IgD-negative memory B cell (primary cell): ENCODE measurements around the gene TMED1. TPM values are rescaled to one million over a fixed set of nuclear protein-coding genes. Genes with fewer than 3 reads are reported as not detected.
A peak's percentile ranks its signal among the peaks of the same experiment; 100 is the strongest.

Experiments
- H3K27ac Mint-ChIP-seq, 3 donors: one replicate each; pipeline ENCODE4 v1.8.0; 2020 to 2022; ENCODE audit warnings: mild to moderate bottlenecking in 3 of 3, mixed read lengths in 3 of 3, moderate library complexity in 1 of 3
- H3K27me3 Mint-ChIP-seq: one replicate; pipeline ENCODE4 v1.8.0; 2021; ENCODE audit warnings: mixed read lengths
- H3K36me3 Mint-ChIP-seq: one replicate; pipeline ENCODE4 v1.8.0; 2020; ENCODE audit warnings: mild to moderate bottlenecking, mixed read lengths
- H3K4me1 Mint-ChIP-seq, 3 donors: one replicate each; pipeline ENCODE4 v1.8.0; 2020 to 2022; ENCODE audit warnings: mixed read lengths in 3 of 3, mild to moderate bottlenecking in 1 of 3
- H3K4me3 Mint-ChIP-seq, 4 donors: one replicate each; pipeline ENCODE4 v1.8.0; 2020 to 2022; ENCODE audit warnings: mild to moderate bottlenecking in 4 of 4, mixed read lengths in 4 of 4, moderate library complexity in 3 of 4
- H3K9me3 Mint-ChIP-seq, 3 donors: one replicate each; pipeline ENCODE4 v1.8.0; 2020 to 2021; ENCODE audit warnings: mixed read lengths in 3 of 3, mild to moderate bottlenecking in 1 of 3
- polyA plus RNA-seq: library from polyadenylated mRNA; unstranded; fragments of 300-500 nt; fragmentation: Illumina TruSeq; gene quantifications from one replicate; pipeline ENCODE4 v1.2.3, GENCODE V29; 2021

Gene TMED1
- polyA plus RNA-seq, 1 donor from 2014 or later: 26.9 TPM

DNA sequence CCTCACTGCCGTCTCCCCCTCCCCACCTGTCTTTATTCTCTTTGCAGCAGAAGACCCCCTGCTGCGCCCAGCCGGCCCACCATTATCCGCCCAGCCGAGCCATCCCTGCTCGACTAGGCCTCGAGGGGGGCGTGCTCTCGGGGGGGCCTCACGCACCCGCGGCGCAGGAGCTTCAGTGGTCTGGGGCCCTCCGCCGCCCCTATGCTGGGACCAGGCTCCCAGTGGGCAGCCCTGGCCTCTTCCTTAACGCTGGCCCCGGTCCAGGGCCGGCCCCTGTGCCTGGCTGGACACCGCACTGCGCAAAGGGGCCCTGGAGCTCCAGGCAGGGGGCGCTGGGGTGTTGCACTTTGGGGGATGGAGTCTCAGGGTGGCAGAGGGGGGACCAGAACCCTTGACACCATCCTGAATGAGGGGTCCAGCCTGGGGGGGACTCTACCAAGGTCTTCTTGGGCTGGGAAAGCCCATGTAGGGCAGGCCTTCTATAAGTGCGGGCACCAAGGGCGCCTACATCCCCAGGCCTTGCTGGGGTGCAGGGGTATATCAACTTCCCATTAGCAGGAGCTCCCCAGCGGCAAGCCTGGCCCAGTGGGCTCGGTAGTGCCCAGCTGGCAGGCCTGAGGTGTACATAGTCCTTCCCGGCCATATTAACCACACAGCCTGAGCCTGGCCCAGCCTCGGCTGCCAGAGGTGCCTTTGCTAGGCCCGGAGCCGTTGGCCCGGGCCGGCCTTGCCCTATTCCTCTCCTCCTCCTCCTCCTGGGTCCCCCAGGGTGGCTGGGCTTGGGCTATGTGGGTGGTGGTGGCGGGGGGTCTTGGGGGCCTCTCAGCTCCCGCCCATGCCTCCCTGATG lies 4.9 kb downstream of the TMED1 start:
- Mint-ChIP-seq H3K36me3 (peaks cover 4% of the 10 kb centered on the region), H3K9me3 (no peaks in the 10 kb centered on the region), H3K4me1 (peaks cover 1 to 3% (median 3%) of the 10 kb centered on the region in 3 donors), H3K4me3 (no peak overlapping the region), H3K27me3 (no peaks in the 10 kb centered on the region), H3K27ac (no peak overlapping the region)

DNA sequence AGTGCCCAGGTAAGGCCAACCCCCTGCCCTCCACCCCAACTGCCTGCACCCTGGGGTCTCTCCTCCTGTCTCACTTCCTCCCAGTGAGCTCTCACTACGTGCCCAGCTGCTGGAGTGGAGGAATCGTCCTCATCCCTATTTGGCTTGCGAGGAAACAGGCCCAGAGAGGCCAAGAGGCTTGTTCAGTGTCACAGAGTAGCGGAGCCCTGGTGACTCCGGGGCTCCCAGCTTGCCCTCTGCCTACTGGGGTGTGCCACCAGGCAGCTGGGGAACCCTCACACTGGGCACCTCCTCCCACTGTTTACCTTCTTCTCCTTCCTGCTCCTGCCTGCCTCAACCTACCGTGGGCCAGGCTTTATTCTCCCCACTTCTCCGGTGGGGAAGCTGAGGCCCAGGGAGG lies 5.6 kb downstream of the TMED1 start:
- Mint-ChIP-seq H3K36me3 (peaks cover 4% of the 10 kb centered on the region), H3K27me3 (no peaks in the 10 kb centered on the region), H3K27ac (no peak overlapping the region), H3K9me3 (no peaks in the 10 kb centered on the region), H3K4me3 (peak overlapping the region in 1 of 4 donors; percentile 45), H3K4me1 (peaks cover 0 to under 1% (median under 1%) of the 10 kb centered on the region in 3 donors)

DNA sequence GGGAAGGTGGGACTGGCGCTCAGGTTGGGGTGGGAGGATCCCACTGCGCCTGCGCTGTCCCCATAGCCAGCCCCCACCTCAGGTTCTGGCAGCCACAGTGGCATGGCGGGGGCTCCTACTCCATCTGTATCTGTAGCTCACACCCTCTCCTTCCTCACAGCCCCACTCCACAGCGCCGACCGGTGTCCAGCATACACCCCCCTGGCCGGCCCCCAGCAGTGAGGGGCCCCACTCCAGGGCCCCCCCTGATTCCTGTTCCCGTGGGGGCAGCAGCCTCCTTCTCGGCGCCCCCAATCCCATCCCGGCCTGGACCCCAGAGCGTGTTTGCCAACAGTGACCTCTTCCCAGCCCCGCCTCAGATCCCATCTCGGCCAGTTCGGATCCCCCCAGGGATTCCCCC lies 6.0 kb downstream of the TMED1 start:
- Mint-ChIP-seq H3K9me3 (no peaks in the 10 kb centered on the region), H3K4me1 (no peaks in the 10 kb centered on the region), H3K27ac (no peak overlapping the region), H3K36me3 (peaks cover 5% of the 10 kb centered on the region), H3K27me3 (no peaks in the 10 kb centered on the region), H3K4me3 (peak overlapping the region in 1 of 4 donors; percentile 45)

DNA sequence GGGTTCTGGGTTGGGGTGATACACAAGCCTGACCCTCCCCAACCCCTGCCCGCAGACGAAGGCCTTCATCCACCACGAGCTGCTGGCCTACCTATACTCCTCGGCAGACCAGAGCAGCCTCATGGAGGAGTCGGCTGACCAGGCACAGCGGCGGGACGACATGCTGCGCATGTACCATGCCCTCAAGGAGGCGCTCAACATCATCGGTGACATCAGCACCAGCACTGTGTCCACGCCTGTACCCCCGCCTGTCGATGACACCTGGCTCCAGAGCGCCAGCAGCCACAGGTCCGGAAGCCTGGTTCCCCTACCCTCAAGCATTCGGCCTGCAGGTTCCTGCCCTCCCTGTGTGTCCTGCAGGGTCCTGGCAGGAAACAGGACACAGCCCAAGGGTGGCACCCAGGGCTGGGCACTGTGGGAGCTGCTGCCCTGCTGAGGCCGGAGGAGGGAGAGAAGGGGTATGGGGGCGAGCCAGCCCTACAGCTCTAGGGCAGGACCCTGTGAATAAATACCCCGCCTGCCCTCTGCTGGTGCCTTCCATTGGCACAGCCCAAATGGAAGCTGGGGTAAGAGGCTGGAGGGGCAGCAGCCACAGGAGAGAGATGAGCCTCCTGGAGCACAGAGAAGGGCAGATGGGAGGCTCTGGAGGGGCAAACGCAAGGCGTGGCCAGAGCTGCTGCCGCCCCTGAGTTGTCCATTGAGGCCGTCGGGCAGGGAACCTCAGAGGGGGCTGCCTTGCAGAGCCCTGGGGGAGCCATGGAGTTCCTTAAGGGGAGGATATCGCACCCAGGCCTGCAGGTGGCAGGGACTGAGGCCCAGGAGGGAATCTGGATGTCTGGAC lies 6.8 kb downstream of the TMED1 start:
- Mint-ChIP-seq H3K36me3 (peaks cover 5% of the 10 kb centered on the region), H3K4me3 (no peak overlapping the region), H3K9me3 (no peaks in the 10 kb centered on the region), H3K4me1 (no peaks in the 10 kb centered on the region), H3K27me3 (no peaks in the 10 kb centered on the region), H3K27ac (peak overlapping the region in 1 of 3 donors; percentile 86)

DNA sequence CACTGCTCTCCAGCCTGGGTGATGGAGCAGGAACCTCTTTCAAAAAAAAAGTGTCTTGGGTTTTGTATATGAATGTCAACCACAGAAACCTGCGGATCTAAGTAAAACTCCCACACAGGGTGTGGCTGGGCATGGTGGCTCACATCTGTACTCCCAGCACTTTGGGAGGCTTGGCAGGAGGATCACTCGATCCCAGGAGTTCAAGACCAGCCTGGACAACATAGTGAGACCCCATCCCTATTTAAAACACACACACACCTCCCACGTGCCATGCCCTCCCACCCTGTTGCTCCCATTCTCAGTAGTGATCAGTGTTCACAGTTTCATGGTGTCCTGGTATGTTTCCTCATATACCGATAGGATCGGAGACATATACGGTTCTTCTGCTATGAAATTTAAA lies 9.2 kb downstream of the TMED1 start:
- H3K27me3 Mint-ChIP-seq: no peaks in the 10 kb centered on the region
- no peak overlapping the region for H3K4me3 Mint-ChIP-seq
- peak overlapping the region in 1 of 3 donors; percentile 74 for H3K27ac Mint-ChIP-seq
- no peaks in the 10 kb centered on the region for H3K9me3 Mint-ChIP-seq
- H3K4me1 Mint-ChIP-seq: no peaks in the 10 kb centered on the region
- H3K36me3 Mint-ChIP-seq: peaks cover 5% of the 10 kb centered on the region

DNA sequence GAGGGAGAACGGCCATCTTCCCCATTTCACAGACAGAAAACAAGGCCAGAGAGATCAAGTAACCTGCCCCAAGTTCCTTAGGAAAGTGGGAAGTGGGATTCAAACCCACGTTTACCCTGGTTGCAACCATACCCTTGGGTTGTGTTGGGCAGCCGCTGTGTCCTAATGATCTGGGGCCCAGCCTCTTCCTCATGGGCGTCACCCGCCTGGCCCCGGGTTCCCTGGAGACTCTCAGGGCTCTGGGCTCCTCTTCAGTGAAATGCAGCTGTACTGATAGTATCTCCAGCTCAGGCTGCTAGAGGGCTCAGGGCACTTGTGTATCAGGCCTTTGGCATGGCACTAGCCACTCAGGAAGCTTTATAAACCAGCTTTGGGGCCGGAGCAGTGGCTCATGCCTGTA lies 9.8 kb downstream of the TMED1 start:
- Mint-ChIP-seq H3K9me3 (no peaks in the 10 kb centered on the region), H3K27me3 (no peaks in the 10 kb centered on the region), H3K4me3 (no peak overlapping the region), H3K4me1 (no peaks in the 10 kb centered on the region), H3K27ac (no peak overlapping the region), H3K36me3 (peaks cover 5% of the 10 kb centered on the region)

DNA sequence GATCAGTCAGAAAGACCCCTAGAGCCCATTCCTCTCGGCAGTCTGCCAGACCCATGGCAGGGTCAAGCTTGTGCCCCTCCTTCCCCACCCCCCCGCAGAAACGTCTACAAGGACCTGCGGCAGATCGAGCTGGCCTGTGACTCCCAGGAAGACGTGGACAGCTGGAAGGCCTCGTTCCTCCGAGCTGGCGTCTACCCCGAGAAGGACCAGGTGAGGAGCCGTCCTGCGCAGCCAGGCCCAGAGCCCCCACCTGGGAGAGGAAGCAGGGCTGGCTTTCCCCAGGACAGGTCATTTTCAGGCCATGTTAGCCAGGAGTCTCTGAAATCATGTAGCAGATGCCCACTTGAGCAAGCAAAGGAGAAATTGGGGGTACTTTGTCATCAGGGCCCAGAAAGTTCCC lies 12.3 kb downstream of the TMED1 start:
- no peaks in the 10 kb centered on the region for H3K9me3 Mint-ChIP-seq
- no peak overlapping the region for H3K4me3 Mint-ChIP-seq
- H3K27me3 Mint-ChIP-seq: no peaks in the 10 kb centered on the region
- H3K36me3 Mint-ChIP-seq: peaks cover 13% of the 10 kb centered on the region
- H3K27ac Mint-ChIP-seq: no peak overlapping the region
- H3K4me1 Mint-ChIP-seq: peaks cover 0 to 1% (median 0%) of the 10 kb centered on the region in 3 donors

DNA sequence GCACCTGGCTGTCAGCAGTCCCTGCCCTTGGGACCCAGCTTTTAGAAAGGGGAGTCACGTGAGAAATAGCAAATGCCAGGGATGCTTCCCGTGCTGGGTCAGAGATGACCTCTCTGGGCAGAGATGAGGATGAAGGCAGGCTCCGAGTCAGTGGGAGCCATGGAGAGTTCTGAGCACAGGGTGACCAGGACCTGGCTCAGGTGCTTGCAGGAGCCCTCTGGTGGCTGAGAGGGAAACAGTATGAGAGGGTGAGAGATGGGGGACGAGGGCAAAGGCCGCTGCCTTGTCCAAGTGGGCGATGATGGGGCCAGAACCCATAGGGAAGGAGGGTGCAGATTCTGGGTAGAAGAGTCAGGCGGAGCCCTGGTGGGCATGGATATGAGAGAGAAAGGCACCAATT lies 15.8 kb downstream of the TMED1 start:
- Mint-ChIP-seq H3K27ac (peak overlapping the region in 2 of 3 donors; percentile 66 to 80), H3K36me3 (peaks cover 8% of the 10 kb centered on the region), H3K4me1 (peaks cover 0 to 1% (median 0%) of the 10 kb centered on the region in 3 donors), H3K27me3 (no peaks in the 10 kb centered on the region), H3K9me3 (no peaks in the 10 kb centered on the region), H3K4me3 (no peak overlapping the region)

DNA sequence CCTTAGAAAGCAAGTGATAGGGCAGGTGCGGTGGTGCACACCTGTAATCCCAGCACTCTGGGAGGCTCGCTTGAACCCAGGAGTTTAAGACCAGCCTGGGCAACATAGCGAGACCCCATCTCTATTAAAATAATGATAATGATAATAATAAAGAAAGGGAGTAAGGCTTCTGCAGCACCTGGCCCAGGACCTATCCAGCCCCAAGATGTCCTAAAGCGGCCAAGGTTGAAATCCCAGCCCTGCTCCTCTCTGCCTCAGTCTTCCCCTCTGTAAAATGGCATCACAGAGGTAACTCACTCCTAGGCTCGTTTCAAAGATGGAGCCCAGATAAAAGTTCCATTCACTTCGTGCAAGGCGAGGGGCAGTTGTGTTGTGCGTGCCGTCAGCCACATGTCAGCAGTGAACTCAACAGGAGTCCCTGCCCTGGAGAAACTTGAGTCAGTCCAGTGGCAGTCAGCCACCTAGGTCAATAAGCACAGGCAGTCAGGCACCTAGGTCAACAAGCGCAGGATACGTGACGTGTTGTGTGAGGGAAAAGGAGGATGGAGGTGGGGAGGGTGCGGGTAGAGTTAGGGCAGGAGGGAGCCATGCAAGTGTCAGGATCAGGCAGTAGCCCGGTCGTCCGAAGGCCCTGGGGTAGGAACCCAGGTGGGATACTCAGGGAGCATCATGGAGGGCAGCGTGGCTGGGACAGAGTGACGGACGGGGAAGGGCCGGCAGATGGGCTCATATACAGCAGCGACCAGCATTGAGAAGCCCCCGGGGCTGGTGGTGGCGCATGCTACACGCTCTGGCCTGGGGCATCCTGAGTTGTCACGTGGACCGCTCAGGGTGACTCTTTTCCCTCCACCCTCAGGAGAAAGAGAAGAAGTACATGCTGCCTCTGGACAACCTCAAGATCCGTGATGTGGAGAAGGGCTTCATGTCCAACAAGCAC lies 16.6 kb downstream of the TMED1 start:
- Mint-ChIP-seq H3K27me3 (no peaks in the 10 kb centered on the region), H3K36me3 (peaks cover 8% of the 10 kb centered on the region), H3K4me1 (peaks cover 0 to 2% (median 1%) of the 10 kb centered on the region in 3 donors), H3K4me3 (no peak overlapping the region), H3K27ac (peak overlapping the region in 2 of 3 donors; percentile 39 to 80), H3K9me3 (no peaks in the 10 kb centered on the region)

DNA sequence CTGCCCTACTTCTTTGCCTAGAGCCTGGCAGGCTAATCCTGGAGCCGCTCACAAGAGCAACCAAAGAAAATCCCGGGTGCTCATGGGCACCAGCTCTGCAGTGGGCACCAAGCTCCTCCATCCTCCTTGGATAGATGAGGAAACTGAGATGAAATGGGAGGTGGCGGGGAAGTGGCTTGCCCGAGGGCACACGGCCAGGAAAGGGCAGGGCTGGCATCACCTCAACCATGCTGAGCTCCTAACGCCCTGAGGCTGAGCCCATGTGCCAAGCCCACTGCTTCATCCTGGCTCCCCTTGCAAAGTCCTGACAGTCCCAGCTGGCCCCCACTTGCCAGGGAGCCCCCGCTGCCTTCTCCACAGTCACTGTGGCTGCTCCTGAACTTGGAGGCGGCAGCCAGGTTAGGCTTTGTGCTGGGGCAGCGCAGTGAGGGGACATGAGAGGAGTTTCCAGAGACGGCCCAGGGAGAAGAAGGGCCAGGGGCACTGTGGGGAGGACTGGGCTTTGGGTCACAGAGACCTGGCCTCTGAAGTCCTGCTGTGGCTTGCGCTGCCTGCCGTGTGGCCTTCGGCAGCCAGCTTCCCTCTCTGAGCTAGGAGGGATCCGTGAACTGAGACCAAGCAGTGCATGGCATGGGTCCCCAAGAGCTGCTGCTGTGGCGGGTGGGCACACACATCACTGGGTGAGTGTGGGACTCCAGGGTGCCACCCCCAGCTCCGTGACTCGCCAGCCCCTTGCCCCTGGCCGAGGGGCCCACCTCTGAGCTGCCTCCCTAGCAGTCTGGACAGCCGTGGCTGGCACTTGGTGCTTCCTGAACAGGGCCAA lies 17.5 kb downstream of the TMED1 start:
- Mint-ChIP-seq H3K27me3 (no peaks in the 10 kb centered on the region), H3K36me3 (peaks cover 8% of the 10 kb centered on the region), H3K4me1 (peaks cover 0 to 2% (median 1%) of the 10 kb centered on the region in 3 donors), H3K9me3 (no peaks in the 10 kb centered on the region), H3K4me3 (no peak overlapping the region), H3K27ac (no peak overlapping the region)

DNA sequence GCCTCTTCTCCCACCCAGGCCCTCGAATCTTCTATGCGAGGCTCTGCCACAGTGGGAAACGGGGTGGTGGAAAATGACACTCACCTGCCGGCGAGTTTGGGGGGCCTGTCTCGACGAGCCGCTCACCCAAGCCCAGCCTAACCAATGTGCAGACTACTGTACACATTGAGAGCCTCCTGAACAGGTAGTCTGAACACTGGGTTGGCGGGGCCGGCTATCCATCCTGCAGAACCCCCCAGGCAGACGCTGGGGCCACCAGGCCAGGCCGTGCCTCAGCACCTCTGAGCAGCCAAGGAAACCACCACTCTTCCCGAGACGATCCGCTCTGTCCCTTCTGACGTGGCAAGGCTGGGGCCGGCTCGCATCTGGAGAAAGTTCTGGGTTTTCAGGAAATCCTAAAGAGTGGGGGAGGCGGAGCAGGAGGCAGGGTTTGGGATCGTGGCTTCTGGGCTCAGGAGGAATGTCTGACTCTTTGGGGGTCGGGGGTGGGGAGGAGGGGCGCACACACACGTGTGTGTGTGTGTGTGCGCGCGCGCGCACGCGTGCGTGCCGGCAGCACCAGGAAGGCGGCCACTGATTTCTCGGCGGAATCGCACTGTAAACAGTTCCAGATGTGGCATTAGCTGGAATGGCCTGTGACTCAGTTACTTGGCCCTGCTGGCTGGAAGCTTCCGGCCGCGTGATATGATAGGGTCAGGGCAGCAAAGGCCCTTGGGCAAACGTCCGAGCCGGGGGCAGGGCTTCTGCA lies 18.5 kb downstream of the TMED1 start:
- Mint-ChIP-seq H3K4me3 (no peak overlapping the region), H3K9me3 (no peaks in the 10 kb centered on the region), H3K4me1 (peaks cover 0 to 3% (median 2%) of the 10 kb centered on the region in 3 donors), H3K27ac (no peak overlapping the region), H3K27me3 (no peaks in the 10 kb centered on the region), H3K36me3 (peaks cover 8% of the 10 kb centered on the region)

DNA sequence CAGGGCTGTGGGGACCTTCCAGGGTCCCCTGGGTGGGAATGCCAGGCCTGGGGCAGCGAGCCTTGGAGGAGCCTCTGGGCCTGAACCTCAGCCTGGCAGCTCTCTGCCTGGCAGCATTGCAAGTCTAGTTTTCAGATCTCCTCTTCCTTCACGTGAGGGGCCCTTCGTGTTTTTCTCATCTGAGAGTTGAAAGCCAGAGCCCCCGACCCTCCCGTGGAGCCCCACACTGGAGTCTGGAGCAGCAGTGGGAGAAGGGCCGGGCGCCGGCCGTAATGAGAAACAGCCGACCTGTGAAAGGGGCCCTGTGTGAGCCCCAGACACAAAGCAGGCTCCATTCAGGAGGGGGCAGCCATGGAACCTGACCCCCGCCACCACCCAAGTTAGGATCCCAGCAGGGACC lies 19.3 kb downstream of the TMED1 start:
- Mint-ChIP-seq H3K27ac (no peak overlapping the region), H3K4me1 (peaks cover 0 to 5% (median 2%) of the 10 kb centered on the region in 3 donors), H3K4me3 (no peak overlapping the region), H3K9me3 (no peaks in the 10 kb centered on the region), H3K27me3 (no peaks in the 10 kb centered on the region), H3K36me3 (peaks cover 8% of the 10 kb centered on the region)

DNA sequence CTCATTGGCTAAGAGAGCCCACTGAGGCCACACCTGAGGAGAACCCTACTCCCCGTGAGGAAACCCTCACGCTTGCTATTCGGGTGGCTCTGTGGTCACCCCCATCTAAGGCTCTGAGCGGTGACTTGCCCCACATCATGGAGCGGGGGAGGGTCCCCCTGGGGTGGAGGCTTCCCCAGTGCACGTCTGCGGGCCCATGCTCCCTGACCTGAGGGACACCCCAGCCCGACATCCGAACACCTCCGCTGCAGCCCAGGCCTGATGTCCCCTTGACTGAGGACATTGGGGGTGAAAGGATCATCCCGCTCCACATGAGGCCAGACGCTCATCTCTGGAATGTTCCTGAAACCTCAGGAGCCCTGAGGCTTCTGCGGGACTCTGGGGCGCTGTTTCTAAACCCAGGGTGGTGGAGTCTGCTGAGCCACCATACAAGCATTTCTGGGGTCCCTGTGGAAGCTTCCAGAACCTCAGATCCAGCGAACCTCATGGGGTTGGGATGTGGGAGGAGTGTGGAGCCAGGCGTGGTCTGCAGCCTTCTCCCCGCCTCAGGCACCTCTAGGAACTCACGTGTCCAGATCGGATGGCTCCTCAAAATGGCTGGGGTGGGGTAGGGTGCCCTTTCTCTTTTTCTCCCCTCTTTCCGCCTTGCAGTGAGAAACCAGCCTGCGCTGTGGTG lies 19.9 kb downstream of the TMED1 start:
- H3K27me3 Mint-ChIP-seq: no peaks in the 10 kb centered on the region
- no peaks in the 10 kb centered on the region for H3K9me3 Mint-ChIP-seq
- peaks cover 0 to 5% (median 2%) of the 10 kb centered on the region in 3 donors for H3K4me1 Mint-ChIP-seq
- H3K4me3 Mint-ChIP-seq: no peak overlapping the region
- H3K27ac Mint-ChIP-seq: peak overlapping the region in 1 of 3 donors; percentile 35
- H3K36me3 Mint-ChIP-seq: peaks cover 7% of the 10 kb centered on the region
